IMR-90 (cell line): ENCODE measurements around the gene PRKCH. TPM values are rescaled to one million over a fixed set of nuclear protein-coding genes. Genes with fewer than 3 reads are reported as not detected.

ENCODE experiments used
- ATAC-seq: fragments of 200-7000 bp; cut with Tn5 transposase; 2 replicates; pipeline ENCODE4 v1.9.1; 2020; ENCODE audit warnings: low read depth, mild to moderate bottlenecking, moderate library complexity
- BruUV-seq: library from RNA; stranded (reverse); fragments of 400-500 nt; replicated peaks from 2 replicates; lab custom pipeline; 2021; lab: Mats Ljungman, UMichigan
- CTCF ChIA-PET: fragments of 300-600 bp; formaldehyde crosslinking; extraction: SDS; loops from one replicate; lab custom pipeline; 2021; ENCODE audit warnings: antibody characterized with exemption; lab: Yijun Ruan, JAX
- POLR2A ChIA-PET: fragments of 300-600 bp; sonication (Branson Sonifier 250); formaldehyde crosslinking; loops from one replicate; lab custom pipeline; 2022; ENCODE audit warnings: antibody characterized with exemption; ENCODE audit not compliant: unreplicated experiment; lab: Charles Lee
- DNase-seq: peaks from one replicate; pipeline ENCODE4 v3.0.0; 2013
- H2AFZ ChIP-seq: replicated peaks from 2 replicates; pipeline ENCODE3; 2013; ENCODE audit warnings: low read length, mild to moderate bottlenecking; ENCODE audit not compliant: poor library complexity
- H2AK5ac ChIP-seq: 2 replicates; pipeline ENCODE4 v1.6.1; 2013; ENCODE audit warnings: low read depth, low read length, inconsistent platforms
- H2AK9ac ChIP-seq: replicated peaks from 2 replicates; pipeline ENCODE3; 2013; ENCODE audit warnings: mild to moderate bottlenecking, low read depth, low read length, moderate library complexity; ENCODE audit not compliant: poor library complexity
- H2BK120ac ChIP-seq: 2 replicates; pipeline ENCODE4 v1.6.1; 2013; ENCODE audit warnings: low read depth, low read length, inconsistent platforms
- H2BK15ac ChIP-seq: 3 replicates; pipeline ENCODE4 v1.6.1; 2013; ENCODE audit warnings: low read depth, low read length, inconsistent platforms
- H2BK20ac ChIP-seq: 2 replicates; pipeline ENCODE4 v1.6.1; 2013; ENCODE audit warnings: low read depth, mild to moderate bottlenecking, inconsistent platforms, low read length, moderate library complexity
- H2BK5ac ChIP-seq: 2 replicates; pipeline ENCODE4 v1.6.1; 2013; ENCODE audit warnings: mild to moderate bottlenecking, low read depth, low read length, inconsistent platforms; ENCODE audit not compliant: poor library complexity, severe bottlenecking
- H3K14ac ChIP-seq: replicated peaks from 2 replicates; pipeline ENCODE4 v1.6.1; 2013; ENCODE audit warnings: low read depth, low read length, inconsistent platforms
- H3K18ac ChIP-seq: 2 replicates; pipeline ENCODE4 v1.6.1; 2013; ENCODE audit warnings: low read depth, low read length, control low read depth
- H3K23ac ChIP-seq: 2 replicates; pipeline ENCODE4 v1.6.1; 2013; ENCODE audit warnings: low read depth, low read length, inconsistent platforms
- H3K27ac ChIP-seq: 2 replicates; pipeline ENCODE4 v1.5.1; 2013; ENCODE audit warnings: mild to moderate bottlenecking, control low read depth, low read length; ENCODE audit not compliant: insufficient read depth
- H3K27me3 ChIP-seq: 2 replicates; pipeline ENCODE4 v1.6.1; 2013; ENCODE audit warnings: low read length; ENCODE audit not compliant: control insufficient read depth, insufficient read depth
- H3K36me3 ChIP-seq: 2 replicates; pipeline ENCODE4 v1.6.1; 2013; ENCODE audit warnings: low read length, mixed read lengths; ENCODE audit not compliant: control insufficient read depth, insufficient read depth
- H3K4ac ChIP-seq: 2 replicates; pipeline ENCODE4 v1.6.1; 2013; ENCODE audit warnings: low read depth, low read length, inconsistent platforms
- H3K4me1 ChIP-seq: 2 replicates; pipeline ENCODE4 v1.6.1; 2013; ENCODE audit warnings: low read length, mixed read lengths; ENCODE audit not compliant: control insufficient read depth, insufficient read depth
- H3K4me2 ChIP-seq: 2 replicates; pipeline ENCODE4 v1.6.1; 2013; ENCODE audit warnings: low read depth, mild to moderate bottlenecking, control low read depth, low read length, moderate library complexity
- H3K4me3 ChIP-seq: 2 replicates; pipeline ENCODE4 v1.5.1; 2013; ENCODE audit warnings: low read depth, mild to moderate bottlenecking, control low read depth, low read length, moderate library complexity; ENCODE audit not compliant: insufficient read depth
- H3K56ac ChIP-seq: 2 replicates; pipeline ENCODE4 v1.6.1; 2013; ENCODE audit warnings: low read length, inconsistent platforms; ENCODE audit not compliant: insufficient read depth; ENCODE audit errors: extremely low read depth
- H3K79me1 ChIP-seq, 2 experiments: 2 replicates each; pipeline ENCODE4 v1.6.1; 2013; ENCODE audit warnings: low read length in 2 of 2, inconsistent platforms in 1 of 2, low read depth in 1 of 2
- H3K9ac ChIP-seq: 2 replicates; pipeline ENCODE4 v1.6.1; 2013; ENCODE audit warnings: low read depth, low read length, control low read depth
- H3K9me1 ChIP-seq: 2 replicates; pipeline ENCODE4 v1.6.1; 2013; ENCODE audit warnings: low read length, inconsistent platforms; ENCODE audit not compliant: insufficient read depth
- H3K9me3 ChIP-seq: 2 replicates; pipeline ENCODE4 v1.6.1; 2013; ENCODE audit warnings: low read length; ENCODE audit not compliant: control insufficient read depth, insufficient read depth
- H4K20me1 ChIP-seq: 2 replicates; pipeline ENCODE4 v1.6.1; 2013; ENCODE audit warnings: low read length, inconsistent platforms; ENCODE audit not compliant: insufficient read depth
- H4K5ac ChIP-seq: 2 replicates; pipeline ENCODE4 v1.6.1; 2013; ENCODE audit warnings: mild to moderate bottlenecking, low read depth, low read length, control low read depth
- H4K8ac ChIP-seq, 2 experiments: 2 replicates each; pipeline ENCODE4 v1.6.1; 2013; ENCODE audit warnings: low read depth in 2 of 2, low read length in 2 of 2, control low read depth in 1 of 2, inconsistent platforms in 1 of 2
- H4K91ac ChIP-seq: 2 replicates; pipeline ENCODE4 v1.6.1; 2013; ENCODE audit warnings: low read depth, low read length, inconsistent platforms; ENCODE audit not compliant: insufficient read depth
- FOS ChIP-seq: fragments of 150-350 bp; IDR thresholded peaks from 2 replicates; pipeline ENCODE4 v1.6.1; 2016; ENCODE audit warnings: low read depth, low read length
- WGBS, 2 experiments: methylation state at CpG; one replicate each; pipeline versions ENCODE4 v1.1.5 to v1.1.7; 2013; ENCODE audit warnings: missing lambda C conversion rate in 2 of 2; ENCODE audit not compliant: insufficient read length in 1 of 2; ENCODE audit errors: extremely low coverage in 2 of 2; 5-methylcytosine and 5-hydroxymethylcytosine counted together
- dilution Hi-C: fragments of 300-500 bp; cut with HindIII; formaldehyde crosslinking; loops from one replicate; pipeline ENCODE4 v1.14.3; 2018; ENCODE audit warnings: low sequenced_read_pairs; ENCODE audit not compliant: unreplicated experiment
- in situ Hi-C: fragments of 300-500 bp; cut with MboI; formaldehyde crosslinking; loops from 3 replicates; pipeline ENCODE4 v1.14.3; 2019; ENCODE audit warnings: low sequenced_read_pairs, inconsistent platforms, mixed read lengths
- intact Hi-C: fragments of 100-400 bp; cut with micrococcal nuclease; formaldehyde crosslinking; loops from 2 replicates; pipeline ENCODE4 v1.10.0; 2022
- polyA plus RNA-seq, 3 experiments: library from polyadenylated mRNA; depleted of rRNA; stranded (reverse); fragments of >200 nt; gene quantifications; 2 replicates each; pipeline ENCODE4 v1.2.3, GENCODE V29; 2012; ENCODE audit warnings: low replicate concordance in 1 of 3
- total RNA-seq: library from RNA; depleted of rRNA; stranded (reverse); fragments of >200 nt; gene quantifications from 2 replicates; pipeline ENCODE4 v1.2.3, GENCODE V29; 2012

PRKCH gene
- total and polyA plus RNA-seq, 2 of the 4 experiments (the other 2 are of a cell fraction), result 1.6 to 2.3 TPM

DNA sequence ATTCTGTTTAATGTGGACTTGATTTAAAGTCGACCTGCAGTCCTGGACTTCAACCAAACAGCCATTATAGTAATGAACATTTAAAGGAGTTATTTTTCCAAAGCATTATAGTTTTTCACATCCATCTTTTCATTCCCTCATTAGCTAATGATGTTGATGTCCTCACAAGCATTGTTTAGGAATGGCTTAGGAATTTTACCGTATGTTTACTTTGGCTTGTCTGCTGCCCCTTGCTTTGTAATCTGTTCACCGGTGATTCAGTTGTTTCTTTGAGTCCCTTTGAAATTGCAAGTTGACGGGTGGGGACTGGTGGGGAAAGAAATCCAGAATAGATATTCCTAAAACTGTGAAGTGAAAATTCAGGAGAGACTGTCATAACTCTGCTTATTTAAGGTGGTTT is 25.4 kb downstream of the PRKCH start:
- Histone ChIP-seq H3K27me3 (peaks cover 27% of the 10 kb centered on the region), H3K4me2 (no peak overlapping the region), H2AK5ac (no peak overlapping the region), H4K5ac (no peak overlapping the region), H2BK120ac (no peak overlapping the region), H4K8ac (no peak overlapping the region), H3K4me3 (no peak overlapping the region), H4K91ac (no peak overlapping the region), H3K9me3 (peaks cover 3% of the 10 kb centered on the region; the same call in 1 of the 2 replicates), H2BK15ac (no peak overlapping the region), H2AK9ac (no peak overlapping the region), H3K4ac (no peak overlapping the region), H2BK5ac (no peak overlapping the region), H2BK20ac (no peak overlapping the region), H3K79me1 (no peaks in the 10 kb centered on the region), H3K18ac (no peak overlapping the region), H3K36me3 (no peaks in the 10 kb centered on the region), H4K20me1 (no peaks in the 10 kb centered on the region), H3K27ac (no peak overlapping the region), H3K14ac (no peak overlapping the region), H3K9ac (no peak overlapping the region), H3K4me1 (no peaks in the 10 kb centered on the region), H3K9me1 (no peaks in the 10 kb centered on the region), H2AFZ (no peak overlapping the region), H3K23ac (no peak overlapping the region), H3K56ac (no peak overlapping the region)
- ATAC-seq (no peak), DNase-seq (no peak)
- ChIA-PET CTCF (no interaction called here), POLR2A (no interaction called here)
- intact Hi-C loops, result no loop called here
- in situ Hi-C loops, result no loop called here
- no peak for TF ChIP-seq FOS
- dilution Hi-C loops, result no loop called here
- WGBS, 2 experiments, result 41% methylated on average over 3 of the region's 4 CpGs; no CpG with 5 or more reads in 1 of the 2 experiments
- no TSS peak for BruUV-seq
